ENCODE data around the gene ITIH3.
A peak's percentile ranks its signal among the peaks of the same experiment; 100 is the strongest.

ITIH3 gene

DNA sequence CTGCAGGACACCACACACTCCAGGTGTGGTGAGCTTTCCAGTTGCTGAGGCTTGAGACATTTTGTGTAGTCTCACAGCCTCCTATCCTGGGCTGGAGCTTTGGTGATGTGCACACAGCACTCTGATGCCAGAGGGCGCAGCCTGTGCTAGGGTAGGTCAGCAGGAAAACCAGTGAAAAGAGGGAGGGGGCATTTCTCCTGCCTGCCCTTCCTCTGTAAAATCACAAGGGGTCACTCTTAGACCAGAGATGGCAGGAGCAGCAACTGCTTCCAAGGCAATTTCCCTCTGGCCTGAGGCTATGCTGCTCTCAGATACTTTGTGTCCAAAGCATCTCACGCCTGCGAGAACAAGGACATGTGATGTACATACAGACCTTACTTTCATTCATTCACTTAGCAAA lies 56.8 kb downstream of the ITIH3 start:
- ChIA-PET POLR2A (no interaction called here), CTCF (no interaction called here)
- TF ChIP-seq LEF1 (IDR thresholded peaks at IDR 0.05; ENCODE audit: borderline replicate concordance) (no peak), ELF4 (IDR thresholded peaks at IDR 0.05) (no peak), ARNT (IDR thresholded peaks at IDR 0.05) (0 out of 2 replicates have a peak, but pooled peaks have one; percentile 12), HDGF (IDR thresholded peaks at IDR 0.05; ENCODE audit: borderline replicate concordance) (0 out of 2 replicates have a peak, but pooled peaks have one; percentile 37)
- peak; percentile 78 for DNase-seq (ENCODE audit: extremely low spot score)

DNA sequence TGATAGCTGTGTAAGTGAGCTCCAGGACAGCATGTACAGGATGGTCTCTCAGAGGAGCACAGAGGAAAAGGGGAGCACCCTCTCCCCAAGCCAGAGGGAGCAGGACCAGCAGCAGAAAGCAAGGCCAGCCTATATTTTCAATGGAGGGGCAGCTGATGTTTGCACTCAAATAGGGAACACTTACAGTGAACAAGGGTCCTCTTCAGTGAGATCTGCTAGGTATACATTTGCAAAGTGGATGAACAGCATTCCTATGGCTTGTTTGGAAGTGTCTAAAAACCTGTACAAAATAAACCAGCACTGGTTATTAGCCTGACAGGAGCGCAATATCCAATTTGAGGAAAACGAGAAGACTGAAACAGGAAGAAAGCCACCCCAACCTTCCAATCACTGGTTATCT lies 57.8 kb downstream of the ITIH3 start:
- ChIA-PET POLR2A (no interaction called here), CTCF (no interaction called here)
- TF ChIP-seq HDGF (IDR thresholded peaks at IDR 0.05; ENCODE audit: borderline replicate concordance) (no peak), TARDBP (IDR thresholded peaks at IDR 0.05) (no peak)
- no peak for DNase-seq (ENCODE audit: extremely low spot score)

DNA sequence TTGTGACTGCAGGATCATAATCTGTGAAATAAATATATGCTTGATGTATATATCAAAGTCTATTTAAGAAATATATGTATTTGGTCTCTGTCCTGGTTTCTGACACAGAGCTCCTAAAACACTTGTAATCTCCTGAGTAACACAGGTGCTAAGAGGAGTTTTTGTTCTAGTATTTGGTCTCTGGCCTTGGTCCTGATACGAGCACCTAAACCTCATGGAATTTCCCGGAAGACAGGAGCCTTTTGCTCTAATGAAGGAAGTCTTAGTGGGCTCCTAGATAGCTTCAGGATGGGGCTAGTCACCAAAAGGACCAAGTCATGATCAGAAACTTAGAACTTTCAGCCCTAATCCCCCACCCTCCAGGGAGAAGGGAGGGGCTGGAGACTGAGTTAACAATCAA lies 59.4 kb downstream of the ITIH3 start:
- DNase-seq (ENCODE audit: extremely low spot score) = no peak
- CTCF ChIA-PET = no interaction called here
- POLR2A ChIA-PET = no interaction called here
- no peak for TF ChIP-seq FOXM1 (IDR thresholded peaks at IDR 0.05; ENCODE audit: borderline replicate concordance)

DNA sequence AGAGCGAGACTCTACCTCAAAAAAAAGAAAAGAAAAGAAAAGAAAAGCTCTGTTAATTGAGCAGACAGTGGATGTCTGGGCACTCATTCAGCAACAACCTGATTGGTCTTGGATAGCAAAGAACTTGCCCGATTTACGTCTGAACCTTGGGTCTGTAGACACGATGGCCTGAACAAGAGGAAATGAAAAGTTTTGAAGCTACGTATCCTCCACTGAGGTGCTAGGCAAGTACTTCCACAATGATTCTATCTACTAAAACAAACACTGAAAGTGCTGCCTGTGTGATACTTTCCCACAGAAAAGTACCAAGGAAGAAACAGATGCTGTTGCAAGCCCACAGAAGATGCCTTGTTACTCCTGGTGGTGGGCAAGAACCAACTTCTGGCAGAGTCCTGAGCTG lies 62.1 kb downstream of the ITIH3 start:
- TF ChIP-seq ZNF384 (IDR thresholded peaks at IDR 0.05) (no peak), TARDBP (IDR thresholded peaks at IDR 0.05) (no peak), FOXA1 (IDR thresholded peaks at IDR 0.05) (no peak), HDGF (IDR thresholded peaks at IDR 0.05; ENCODE audit: borderline replicate concordance) (no peak), SP1 (IDR thresholded peaks at IDR 0.05) (no peak), BHLHE40 (IDR thresholded peaks at IDR 0.05; ENCODE audit: borderline replicate concordance) (no peak), ELF4 (IDR thresholded peaks at IDR 0.05) (no peak), ARNT (IDR thresholded peaks at IDR 0.05) (no peak)
- no peak for DNase-seq (ENCODE audit: extremely low spot score)
- ChIA-PET POLR2A (no interaction called here), CTCF (interaction anchor here (0.6 kb wide), 1 partner anchor 11 kb away, joined by 3 read pairs; no protein-coding TSS in a partner anchor)

DNA sequence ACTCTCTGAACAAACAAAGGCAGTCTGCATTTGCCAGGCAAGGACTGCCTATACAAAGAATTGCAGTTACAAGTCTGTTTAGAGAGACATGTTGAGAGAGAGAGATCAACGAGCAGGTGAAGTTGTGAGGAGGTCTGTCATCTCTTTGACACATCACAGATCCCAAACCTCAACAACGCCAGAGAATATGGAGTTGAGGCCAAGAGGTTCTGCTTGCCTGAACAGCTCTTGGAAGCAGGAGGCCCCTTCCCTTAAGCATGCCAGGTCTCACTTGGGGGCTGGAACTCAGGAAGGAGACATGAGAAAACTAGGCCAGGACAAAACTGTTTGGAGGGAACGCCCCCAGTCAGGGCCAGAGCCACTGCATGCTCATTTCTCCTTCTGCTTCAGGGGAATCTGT lies 62.5 kb downstream of the ITIH3 start:
- ChIA-PET POLR2A (no interaction called here), CTCF (no interaction called here)
- DNase-seq (ENCODE audit: extremely low spot score) = no peak
- TF ChIP-seq SUZ12 (IDR thresholded peaks at IDR 0.05) = no peak

DNA sequence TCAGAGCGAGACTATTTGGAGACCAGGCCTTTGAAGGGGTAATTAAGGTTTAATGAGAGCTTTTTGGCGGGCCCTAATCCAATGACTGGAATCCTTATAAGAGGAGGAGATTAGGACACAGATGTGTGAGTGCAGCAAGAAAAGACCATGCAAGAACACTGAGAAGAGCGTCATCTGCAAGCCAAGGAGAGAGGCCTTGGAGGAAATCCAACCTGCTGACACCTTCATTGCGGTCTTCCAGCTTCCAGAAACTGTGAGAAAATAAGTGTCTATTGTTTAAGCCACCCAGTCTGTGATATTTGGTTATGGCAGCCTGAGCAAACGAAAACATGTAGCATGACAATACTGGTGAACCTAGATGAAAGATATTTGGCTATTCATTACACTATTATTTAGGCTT lies 63.3 kb downstream of the ITIH3 start:
- DNase-seq (ENCODE audit: extremely low spot score) = no peak
- TF ChIP-seq FOXA1 (IDR thresholded peaks at IDR 0.05) (no peak), NFRKB (IDR thresholded peaks at IDR 0.05) (no peak), SUZ12 (IDR thresholded peaks at IDR 0.05) (no peak), ARNT (IDR thresholded peaks at IDR 0.05) (no peak), TARDBP (IDR thresholded peaks at IDR 0.05) (no peak), HDGF (IDR thresholded peaks at IDR 0.05; ENCODE audit: borderline replicate concordance) (no peak), L3MBTL2 (conservative IDR thresholded peaks at IDR 0.05) (no peak)
- CTCF ChIA-PET = no interaction called here
- POLR2A ChIA-PET = no interaction called here

Data from HEK293T (cell line).